Endothelial cell of umbilical vein (primary cell): ENCODE results near the gene IFITM10. TPM values are rescaled to one million over a fixed set of nuclear protein-coding genes. Genes with fewer than 3 reads are reported as not detected.

ENCODE experiments used
- BruUV-seq: library from RNA; stranded (reverse); fragments of 400-500 nt; replicated peaks from 2 replicates; lab custom pipeline; 2021; lab: Mats Ljungman, UMichigan
- CTCF ChIA-PET: fragments of 300-600, 350-600 bp; sonication (Branson Sonifier 250); formaldehyde crosslinking; loops from one replicate; lab custom pipeline; 2021; ENCODE audit warnings: antibody characterized with exemption, inconsistent platforms; lab: Charles Lee
- POLR2A ChIA-PET: fragments of 300-600, 350-600 bp; sonication (Branson Sonifier 250); formaldehyde crosslinking; loops from one replicate; lab custom pipeline; 2021; ENCODE audit warnings: antibody characterized with exemption, inconsistent platforms; lab: Charles Lee
- DNase-seq: peaks from one replicate; pipeline ENCODE4 v3.0.0-alpha.2; 2011; ENCODE audit warnings: low read depth, low spot score
- FAIRE-seq: peaks from 2 replicates; lab custom pipeline; 2011; peaks lifted over from hg19 to GRCh38; lab: Jason Lieb, UNC
- H2AFZ ChIP-seq: 2 replicates; pipeline ENCODE4 v1.6.0; 2012; ENCODE audit warnings: low read depth, low read length, control low read depth, inconsistent platforms
- H3K27ac ChIP-seq: 2 replicates; pipeline ENCODE4 v1.5.1; 2011; ENCODE audit warnings: low read depth, mild to moderate bottlenecking, control low read depth, low read length, moderate library complexity; ENCODE audit not compliant: insufficient read depth
- H3K27me3 ChIP-seq, 2 experiments: 2 replicates each; pipeline versions ENCODE4 v1.6.0 to v1.6.1; 2011; ENCODE audit warnings: low read length in 2 of 2, mixed read lengths in 1 of 2; ENCODE audit not compliant: control insufficient read depth in 2 of 2, insufficient read depth in 2 of 2
- H3K36me3 ChIP-seq, 2 experiments: 2 replicates in 1 of 2; 3 replicates in 1 of 2; pipeline ENCODE4 v1.5.1; 2011; ENCODE audit warnings: low read length in 2 of 2, mild to moderate bottlenecking in 1 of 2, moderate library complexity in 1 of 2; ENCODE audit not compliant: control insufficient read depth in 2 of 2, insufficient read depth in 2 of 2; ENCODE audit errors: extremely low read depth in 1 of 2
- H3K4me1 ChIP-seq: 3 replicates; pipeline ENCODE4 v1.5.1; 2011; ENCODE audit warnings: mild to moderate bottlenecking, low read length; ENCODE audit not compliant: control insufficient read depth, insufficient read depth; ENCODE audit errors: extremely low read depth
- H3K4me2 ChIP-seq: 2 replicates; pipeline ENCODE4 v1.6.1; 2011; ENCODE audit warnings: low read length, control low read depth, mixed read lengths; ENCODE audit not compliant: insufficient read depth
- H3K4me3 ChIP-seq, 3 experiments: fragments of 200-600 bp in 1 of 3; sonication (generic), shearing (Covaris generic) in 1 of 3; replicated peaks in 1 of 3; 2 replicates each; pipeline ENCODE4 v1.5.1; 2011 to 2016; ENCODE audit warnings: control low read depth in 3 of 3, low read length in 3 of 3, mild to moderate bottlenecking in 2 of 3, inconsistent platforms in 1 of 3, low read depth in 1 of 3, moderate library complexity in 1 of 3; ENCODE audit not compliant: insufficient read depth in 1 of 3
- H3K79me2 ChIP-seq: 2 replicates; pipeline ENCODE4 v1.6.0; 2012; ENCODE audit warnings: low read length, inconsistent platforms; ENCODE audit not compliant: control insufficient read depth, insufficient read depth
- H3K9ac ChIP-seq: replicated peaks from 2 replicates; pipeline ENCODE3; 2011; ENCODE audit warnings: low read length, control low read depth; ENCODE audit not compliant: insufficient read depth; ENCODE audit errors: extremely low read depth
- H3K9me1 ChIP-seq: replicated peaks from 3 replicates; pipeline ENCODE4 v1.6.0; 2011; ENCODE audit warnings: mild to moderate bottlenecking, low read length; ENCODE audit not compliant: control insufficient read depth, insufficient read depth; ENCODE audit errors: extremely low read depth
- H3K9me3 ChIP-seq: replicated peaks from 2 replicates; pipeline ENCODE4 v1.5.1; 2012; ENCODE audit warnings: low read length, inconsistent platforms; ENCODE audit not compliant: control insufficient read depth, insufficient read depth
- H4K20me1 ChIP-seq: replicated peaks from 2 replicates; pipeline ENCODE3; 2011; ENCODE audit warnings: mild to moderate bottlenecking, low read length; ENCODE audit not compliant: control insufficient read depth, insufficient read depth; ENCODE audit errors: extremely low read depth
- EZH2 ChIP-seq: IDR thresholded peaks from 2 replicates; pipeline ENCODE4 v1.6.1; 2012; ENCODE audit warnings: borderline replicate concordance, low read depth, mild to moderate bottlenecking, moderate library complexity, low read length, inconsistent platforms; ENCODE audit not compliant: severe bottlenecking
- FOS ChIP-seq: IDR thresholded peaks from 2 replicates; pipeline ENCODE4 v1.6.1; 2011; ENCODE audit warnings: mild to moderate bottlenecking, low read length, moderate library complexity, borderline replicate concordance; ENCODE audit not compliant: insufficient read depth
- GATA2 ChIP-seq: IDR thresholded peaks from 2 replicates; pipeline ENCODE4 v1.7.0; 2011; ENCODE audit warnings: low read depth, mild to moderate bottlenecking, moderate library complexity, mixed read lengths, low read length; ENCODE audit not compliant: insufficient read length, insufficient read depth
- JUN ChIP-seq: IDR thresholded peaks from 2 replicates; pipeline ENCODE4 v1.6.1; 2011; ENCODE audit warnings: borderline replicate concordance, low read depth; ENCODE audit not compliant: insufficient read length, insufficient read depth
- MYC ChIP-seq: IDR thresholded peaks from one replicate; pipeline ENCODE4 v1.6.1; 2011; ENCODE audit warnings: mild to moderate bottlenecking, low read depth, low read length
- POLR2AphosphoS5 ChIP-seq: IDR thresholded peaks from 2 replicates; pipeline ENCODE4 v1.6.1; 2012; ENCODE audit warnings: low read depth, mild to moderate bottlenecking, control low read depth, low read length, moderate library complexity; ENCODE audit not compliant: insufficient read depth
- dilution Hi-C: fragments of 300-500 bp; cut with MboI; formaldehyde crosslinking; loops from one replicate; pipeline ENCODE4 v1.15.0; 2019; ENCODE audit warnings: low sequenced_read_pairs; ENCODE audit not compliant: extremely low pct_ligation_motif_present
- intact Hi-C: fragments of 100-400 bp; cut with micrococcal nuclease; formaldehyde crosslinking; loops from one replicate; pipeline ENCODE4 v1.10.0; 2022
- polyA plus RNA-seq, 4 experiments: library from polyadenylated mRNA; depleted of rRNA in 3 of 4; stranded (reverse) in 3 of 4; unstranded in 1 of 4; fragments of >200 nt; gene quantifications; 2 replicates each; pipeline versions ENCODE4 v1.2.1 to v1.2.3, GENCODE V29; 2011 to 2012; ENCODE audit warnings: missing spikeins in 1 of 4
- total RNA-seq: library from RNA; stranded (reverse); gene quantifications from 2 replicates; pipeline ENCODE4 v1.2.3, GENCODE V29; 2021
- TF ChIP-seq, protein P1 (sequence below), 2 donors: IDR thresholded peaks; 1 replicate in 1 of 2; 2 replicates in 1 of 2; pipeline ENCODE4 v1.5.1; 2011; ENCODE audit warnings: low read length in 2 of 2, mild to moderate bottlenecking in 2 of 2, moderate library complexity in 2 of 2, control low read depth in 1 of 2, inconsistent platforms in 1 of 2, low read depth in 1 of 2; ENCODE audit not compliant: insufficient read depth in 1 of 2; ENCODE audit errors: extremely low read depth in 1 of 2
- TF ChIP-seq, protein P2 (sequence below): IDR thresholded peaks from 2 replicates; pipeline ENCODE4 v1.6.1; 2011; ENCODE audit not compliant: insufficient read depth, insufficient read length

Gene IFITM10
- total and polyA plus RNA-seq, 2 donors (not counting 3 experiments of a cell fraction or from before 2014, with no cell fraction given), result 0.04 to 0.66 TPM

DNA sequence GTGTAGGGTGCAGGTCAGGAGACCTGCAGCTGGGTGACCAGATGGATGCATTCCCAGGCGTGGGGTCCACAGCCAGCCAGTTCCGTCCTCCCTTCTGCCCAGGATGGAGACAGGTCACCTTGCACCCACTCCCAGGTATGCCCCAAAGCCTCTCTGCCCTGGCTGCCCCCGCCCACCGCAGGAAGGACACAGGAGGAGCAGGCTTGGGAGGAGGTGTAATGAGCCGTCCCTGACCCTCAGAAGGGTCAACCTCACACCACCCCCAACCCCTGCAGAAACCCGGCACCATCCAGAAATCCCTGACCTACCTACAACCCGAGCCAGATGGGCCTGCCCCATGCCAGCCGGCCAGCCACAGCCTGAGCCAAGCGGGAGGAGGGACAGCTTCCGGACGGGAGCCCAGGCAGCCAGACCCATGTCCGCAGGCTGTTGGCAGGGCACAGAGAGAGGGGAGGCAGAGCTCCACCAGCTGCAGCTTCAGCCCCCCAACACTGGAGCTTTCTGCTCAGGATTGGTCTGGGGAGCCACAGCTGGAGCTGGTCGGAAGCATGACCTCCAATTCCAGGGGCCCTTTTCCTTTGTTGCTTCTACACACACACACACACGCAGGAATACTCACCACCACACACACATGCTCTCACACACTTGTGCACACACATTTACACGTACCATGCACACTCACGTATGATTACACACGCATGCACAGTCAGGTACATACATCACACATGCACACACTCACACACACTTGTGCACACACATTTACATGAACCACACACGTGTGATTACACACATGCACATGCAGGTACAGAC, 5.3 kb downstream of the IFITM10 start:
- POLR2A ChIA-PET, result no interaction called here

More for the DNA sequence above, 5.3 kb downstream of the IFITM10 start:
- H3K79me2 ChIP-seq, result no peaks in the 10 kb centered on the region
- dilution Hi-C loops, result no loop called here
- H4K20me1 ChIP-seq, result no peaks in the 10 kb centered on the region
- no peaks in the 10 kb centered on the region for H3K4me1 ChIP-seq
- peaks cover 13 to 15% of the 10 kb centered on the region in 2 experiments for H3K27me3 ChIP-seq
- no peak for TF ChIP-seq POLR2AphosphoS5
- no peak for TF ChIP-seq EZH2
- no peak for TF ChIP-seq MYC
- no peak for TF ChIP-seq FOS
- no peak for TF ChIP-seq JUN
- TF ChIP-seq, protein P1, sequence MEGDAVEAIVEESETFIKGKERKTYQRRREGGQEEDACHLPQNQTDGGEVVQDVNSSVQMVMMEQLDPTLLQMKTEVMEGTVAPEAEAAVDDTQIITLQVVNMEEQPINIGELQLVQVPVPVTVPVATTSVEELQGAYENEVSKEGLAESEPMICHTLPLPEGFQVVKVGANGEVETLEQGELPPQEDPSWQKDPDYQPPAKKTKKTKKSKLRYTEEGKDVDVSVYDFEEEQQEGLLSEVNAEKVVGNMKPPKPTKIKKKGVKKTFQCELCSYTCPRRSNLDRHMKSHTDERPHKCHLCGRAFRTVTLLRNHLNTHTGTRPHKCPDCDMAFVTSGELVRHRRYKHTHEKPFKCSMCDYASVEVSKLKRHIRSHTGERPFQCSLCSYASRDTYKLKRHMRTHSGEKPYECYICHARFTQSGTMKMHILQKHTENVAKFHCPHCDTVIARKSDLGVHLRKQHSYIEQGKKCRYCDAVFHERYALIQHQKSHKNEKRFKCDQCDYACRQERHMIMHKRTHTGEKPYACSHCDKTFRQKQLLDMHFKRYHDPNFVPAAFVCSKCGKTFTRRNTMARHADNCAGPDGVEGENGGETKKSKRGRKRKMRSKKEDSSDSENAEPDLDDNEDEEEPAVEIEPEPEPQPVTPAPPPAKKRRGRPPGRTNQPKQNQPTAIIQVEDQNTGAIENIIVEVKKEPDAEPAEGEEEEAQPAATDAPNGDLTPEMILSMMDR (IDR thresholded peaks at IDR 0.05; ENCODE audit: extremely low read depth in 1 of 2, insufficient read depth in 1 of 2, low read depth in 1 of 2, low read length in 2 of 2), result no peak
- no peak for TF ChIP-seq GATA2
- TF ChIP-seq, protein P2, sequence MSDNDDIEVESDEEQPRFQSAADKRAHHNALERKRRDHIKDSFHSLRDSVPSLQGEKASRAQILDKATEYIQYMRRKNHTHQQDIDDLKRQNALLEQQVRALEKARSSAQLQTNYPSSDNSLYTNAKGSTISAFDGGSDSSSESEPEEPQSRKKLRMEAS, result no peak
- no peak for DNase-seq
- no TSS peak for BruUV-seq
- H3K36me3 ChIP-seq, result no peaks in the 10 kb centered on the region
- H3K27ac ChIP-seq, result no peak overlapping the region
- no peak overlapping the region for H3K4me2 ChIP-seq
- CTCF ChIA-PET, result interaction anchor here (1.2 kb wide), 1 partner anchor 137 kb away, joined by 3 read pairs; no protein-coding TSS in a partner anchor
- H3K4me3 ChIP-seq, result no peak overlapping the region
- no peak overlapping the region for H3K9ac ChIP-seq
- FAIRE-seq, result no peak
- H3K9me1 ChIP-seq, result no peaks in the 10 kb centered on the region
- intact Hi-C loops, result no loop called here
- no peak overlapping the region for H2AFZ ChIP-seq
- no peaks in the 10 kb centered on the region for H3K9me3 ChIP-seq
